Measurements from ENCODE around the gene CRADD. TPM values are rescaled to one million over a fixed set of nuclear protein-coding genes. Genes with fewer than 3 reads are reported as not detected.

CRADD gene
- total RNA-seq, 4 donors from 2014 or later, result 23.5 to 35.3 (median 26.1) TPM

- Histone ChIP-seq H3K36me3 (no peaks in the 10 kb centered on the region), H3K9me3 (no peaks in the 10 kb centered on the region), H3K4me3 (no peak overlapping the region), H3K4me1 (peaks cover 20 to 34% (median 26%) of the 10 kb centered on the region in 4 donors), H3K27me3 (no peaks in the 10 kb centered on the region), H3K27ac (replicated peaks in 1 of 4) (peak overlapping the region; percentile 45 to 62 (median 53))
- 22% methylated on average over 6 of the region's 6 CpGs for WGBS
- TF ChIP-seq EP300 (IDR thresholded peaks at IDR 0.05) (no peak), POLR2AphosphoS5 (IDR thresholded peaks at IDR 0.05) (peak in 1 of 2 donors; percentile 49), CTCF (IDR thresholded peaks at IDR 0.05) (peak; percentile 56 to 72 (median 67)), POLR2A (IDR thresholded peaks at IDR 0.05; ENCODE audit: low read depth) (no peak)
- DNase-seq (ENCODE audit: extremely low spot score), result no peak
- intact Hi-C loops (cut with DNase I), result loop anchor here (2.0 to 10.0 kb wide), 4 partner anchors 212 to 335 kb away; no protein-coding TSS in a partner anchor
These were observed 89.8 kb downstream of the CRADD start for GRCh38 chr12:93766796-93767523.

- Histone ChIP-seq H3K27ac (replicated peaks in 1 of 4) (peak overlapping the region; percentile 45 to 62 (median 53)), H3K27me3 (no peaks in the 10 kb centered on the region), H3K4me3 (no peak overlapping the region), H3K4me1 (peaks cover 17 to 29% (median 26%) of the 10 kb centered on the region in 4 donors), H3K9me3 (no peaks in the 10 kb centered on the region), H3K36me3 (no peaks in the 10 kb centered on the region)
- TF ChIP-seq POLR2AphosphoS5 (IDR thresholded peaks at IDR 0.05) (no peak), CTCF (IDR thresholded peaks at IDR 0.05) (no peak), EP300 (IDR thresholded peaks at IDR 0.05) (no peak), POLR2A (IDR thresholded peaks at IDR 0.05; ENCODE audit: low read depth) (no peak)
- DNase-seq (ENCODE audit: extremely low spot score), result no peak
- intact Hi-C loops (cut with DNase I), result loop anchor here (2.0 to 10.0 kb wide), 4 partner anchors 211 to 335 kb away; no protein-coding TSS in a partner anchor
These were observed 90.3 kb downstream of the CRADD start for GRCh38 chr12:93767524-93767863.

- H3K4me1 ChIP-seq, result peaks cover 23 to 33% (median 27%) of the 10 kb centered on the region in 4 donors
- H3K27ac ChIP-seq (replicated peaks in 1 of 4), result no peak overlapping the region
- no peaks in the 10 kb centered on the region for H3K36me3 ChIP-seq
- H3K9me3 ChIP-seq, result no peaks in the 10 kb centered on the region
- no peak for DNase-seq (ENCODE audit: extremely low spot score)
- 89% methylated on average over 3 of the region's 3 CpGs for WGBS
- no peak overlapping the region for H3K4me3 ChIP-seq
- H3K27me3 ChIP-seq, result no peaks in the 10 kb centered on the region
- TF ChIP-seq CTCF (IDR thresholded peaks at IDR 0.05), result no peak
- intact Hi-C loops (cut with DNase I), result loop anchor here (10.0 kb wide), 1 partner anchor 123 kb away; no protein-coding TSS in a partner anchor
These were observed 95.0 kb downstream of the CRADD start for GRCh38 chr12:93772003-93772700.

GRCh38 chr12:93773122-93773871 is 96.1 kb downstream of the CRADD start:
- DNase-seq (ENCODE audit: extremely low spot score), result no peak
- TF ChIP-seq CTCF (IDR thresholded peaks at IDR 0.05) (no peak), POLR2AphosphoS5 (IDR thresholded peaks at IDR 0.05) (no peak), EP300 (IDR thresholded peaks at IDR 0.05) (no peak), POLR2A (IDR thresholded peaks at IDR 0.05; ENCODE audit: low read depth) (no peak)
- peaks cover 24 to 35% (median 30%) of the 10 kb centered on the region in 4 donors for H3K4me1 ChIP-seq
- H3K9me3 ChIP-seq, result no peaks in the 10 kb centered on the region
- intact Hi-C loops (cut with DNase I), result loop anchor here (10.0 kb wide), 1 partner anchor 122 kb away; no protein-coding TSS in a partner anchor
- H3K27ac ChIP-seq (replicated peaks in 1 of 4), result no peak overlapping the region
- no peaks in the 10 kb centered on the region for H3K27me3 ChIP-seq
- H3K36me3 ChIP-seq, result no peaks in the 10 kb centered on the region
- no peak overlapping the region for H3K4me3 ChIP-seq
- 60% methylated on average over 5 of the region's 5 CpGs for WGBS
